ENCODE results near the gene NOSIP. TPM values are rescaled to one million over a fixed set of nuclear protein-coding genes. Genes with fewer than 3 reads are reported as not detected.

Gene NOSIP
- total RNA-seq, 1 experiment from 2014 or later = 142 TPM

Other genes starting within 250 kb of the NOSIP start
- gene CD37, start 245.2 kb downstream of the NOSIP start, total RNA-seq (2014; rRNA removed; shearing (Covaris generic)) = 0.44 TPM in 1 of 2 replicates, not detected in the other
- 110 and 155 TPM in 2 replicates for gene TEAD2, start 218.1 kb downstream of the NOSIP start, total RNA-seq (2014; rRNA removed; shearing (Covaris generic))
- gene DKKL1, start 216.7 kb downstream of the NOSIP start, total RNA-seq (2014; rRNA removed; shearing (Covaris generic)) = 3.6 and 4.3 TPM in 2 replicates
- gene KASH5, start 192.3 kb downstream of the NOSIP start, total RNA-seq (2014; rRNA removed; shearing (Covaris generic)) = 0.21 and 0.26 TPM in 2 replicates
- not detected in 2 replicates for gene PTH2, start 157.1 kb downstream of the NOSIP start, total RNA-seq (2014; rRNA removed; shearing (Covaris generic))
- gene GFY, start 155.2 kb downstream of the NOSIP start, total RNA-seq (2014; rRNA removed; shearing (Covaris generic)) = not detected in 2 replicates
- gene SLC17A7, start 139.0 kb downstream of the NOSIP start, total RNA-seq (2014; rRNA removed; shearing (Covaris generic)) = 0.14 and 0.26 TPM in 2 replicates
- gene PIH1D1, start 128.7 kb downstream of the NOSIP start, total RNA-seq (2014; rRNA removed; shearing (Covaris generic)) = 172 and 194 TPM in 2 replicates
- gene ALDH16A1, start 127.3 kb downstream of the NOSIP start, total RNA-seq (2014; rRNA removed; shearing (Covaris generic)) = 55.5 and 62.2 TPM in 2 replicates
- gene FLT3LG, start 106.3 kb downstream of the NOSIP start, total RNA-seq (2014; rRNA removed; shearing (Covaris generic)) = 0.55 and 1.6 TPM in 2 replicates
- gene RPL13A, start 92.9 kb downstream of the NOSIP start, total RNA-seq (2014; rRNA removed; shearing (Covaris generic)) = 4,136 and 6,335 TPM in 2 replicates
- gene RPS11, start 84.1 kb downstream of the NOSIP start, total RNA-seq (2014; rRNA removed; shearing (Covaris generic)) = 2,449 and 2,647 TPM in 2 replicates
- gene FCGRT, start 67.9 kb downstream of the NOSIP start, total RNA-seq (2014; rRNA removed; shearing (Covaris generic)) = 28.5 and 36.9 TPM in 2 replicates
- gene RCN3, start 52.6 kb downstream of the NOSIP start, total RNA-seq (2014; rRNA removed; shearing (Covaris generic)) = 28.2 and 29.2 TPM in 2 replicates
- 0.55 and 1.2 TPM in 2 replicates for gene PRRG2, start 760 bp upstream of the NOSIP start, total RNA-seq (2014; rRNA removed; shearing (Covaris generic))
- 8.2 and 10.8 TPM in 2 replicates for gene PRR12, start 10.6 kb upstream of the NOSIP start, total RNA-seq (2014; rRNA removed; shearing (Covaris generic))
- 13.3 and 20.1 TPM in 2 replicates for gene RRAS, start 59.6 kb upstream of the NOSIP start, total RNA-seq (2014; rRNA removed; shearing (Covaris generic))
- 32.9 and 37.0 TPM in 2 replicates for gene SCAF1, start 61.7 kb upstream of the NOSIP start, total RNA-seq (2014; rRNA removed; shearing (Covaris generic))
- 107 and 108 TPM in 2 replicates for gene IRF3, start 85.3 kb upstream of the NOSIP start, total RNA-seq (2014; rRNA removed; shearing (Covaris generic))
- 34.3 and 42.5 TPM in 2 replicates for gene BCL2L12, start 85.4 kb upstream of the NOSIP start, total RNA-seq (2014; rRNA removed; shearing (Covaris generic))
- 690 and 848 TPM in 2 replicates for gene PRMT1, start 96.7 kb upstream of the NOSIP start, total RNA-seq (2014; rRNA removed; shearing (Covaris generic))
- 1.4 and 1.8 TPM in 2 replicates for gene ADM5, start 109.0 kb upstream of the NOSIP start, total RNA-seq (2014; rRNA removed; shearing (Covaris generic))
- gene CPT1C, start 110.6 kb upstream of the NOSIP start, total RNA-seq (2014; rRNA removed; shearing (Covaris generic)) = 25.8 and 28.9 TPM in 2 replicates
- gene TSKS, start 182.8 kb upstream of the NOSIP start, total RNA-seq (2014; rRNA removed; shearing (Covaris generic)) = 0.24 and 0.52 TPM in 2 replicates
- 208 and 249 TPM in 2 replicates for gene AP2A1, start 186.4 kb upstream of the NOSIP start, total RNA-seq (2014; rRNA removed; shearing (Covaris generic))
- gene FUZ, start 232.7 kb upstream of the NOSIP start, total RNA-seq (2014; rRNA removed; shearing (Covaris generic)) = 48.5 and 49.5 TPM in 2 replicates
- 49.3 and 53.5 TPM in 2 replicates for gene MED25, start 237.7 kb upstream of the NOSIP start, total RNA-seq (2014; rRNA removed; shearing (Covaris generic))

All from H7 (cell line).